Measurements from ENCODE around the gene SFRP2. TPM values are rescaled to one million over a fixed set of nuclear protein-coding genes. Genes with fewer than 3 reads are reported as not detected.

The SFRP2 gene
- total RNA-seq, 1 donor from 2014 or later: 87.7 TPM

DNA sequence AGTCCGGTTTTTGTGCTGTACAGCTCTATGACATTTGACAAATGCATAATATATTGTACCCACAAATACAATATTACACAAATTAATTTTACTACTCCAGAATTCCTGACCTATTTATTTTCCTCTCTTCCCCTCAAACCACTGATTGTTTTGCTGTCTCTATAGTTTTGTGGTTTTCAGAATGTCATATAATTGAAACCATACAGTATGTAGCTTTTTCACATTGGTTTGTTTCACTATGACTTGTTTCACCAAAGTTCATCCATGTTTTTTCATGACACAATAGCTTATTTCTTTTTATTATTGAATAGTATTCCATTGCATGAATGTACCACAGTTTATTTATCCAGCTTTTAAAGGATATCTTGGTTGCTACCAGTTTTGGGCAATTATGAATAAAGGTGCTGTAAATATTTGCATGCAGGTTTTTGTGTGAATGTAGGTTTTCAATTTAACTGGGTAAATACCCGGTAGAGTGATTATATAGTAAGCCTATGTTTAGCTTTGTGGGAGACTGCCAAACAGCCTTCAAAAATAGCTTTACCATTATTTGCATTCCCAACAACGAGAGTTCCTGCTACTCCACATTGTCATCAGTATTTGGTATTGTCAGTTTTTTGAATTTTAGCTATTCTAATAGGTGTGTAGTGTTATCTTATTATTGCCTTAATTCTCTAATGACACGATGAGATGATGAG, 55.0 kb downstream of the SFRP2 start:
- DNase-seq (ENCODE audit: extremely low spot score, unreplicated experiment): no peak
- Mint-ChIP-seq H3K27me3 (ENCODE audit: unreplicated experiment) (no peaks in the 10 kb centered on the region), H3K27ac (ENCODE audit: unreplicated experiment) (no peak overlapping the region), H3K36me3 (ENCODE audit: unreplicated experiment) (no peaks in the 10 kb centered on the region), H3K9me3 (ENCODE audit: unreplicated experiment) (peaks cover 5% of the 10 kb centered on the region), H3K4me1 (ENCODE audit: unreplicated experiment) (peaks cover 22% of the 10 kb centered on the region), H3K4me3 (ENCODE audit: unreplicated experiment) (no peak overlapping the region)
- TF ChIP-seq, protein P1, sequence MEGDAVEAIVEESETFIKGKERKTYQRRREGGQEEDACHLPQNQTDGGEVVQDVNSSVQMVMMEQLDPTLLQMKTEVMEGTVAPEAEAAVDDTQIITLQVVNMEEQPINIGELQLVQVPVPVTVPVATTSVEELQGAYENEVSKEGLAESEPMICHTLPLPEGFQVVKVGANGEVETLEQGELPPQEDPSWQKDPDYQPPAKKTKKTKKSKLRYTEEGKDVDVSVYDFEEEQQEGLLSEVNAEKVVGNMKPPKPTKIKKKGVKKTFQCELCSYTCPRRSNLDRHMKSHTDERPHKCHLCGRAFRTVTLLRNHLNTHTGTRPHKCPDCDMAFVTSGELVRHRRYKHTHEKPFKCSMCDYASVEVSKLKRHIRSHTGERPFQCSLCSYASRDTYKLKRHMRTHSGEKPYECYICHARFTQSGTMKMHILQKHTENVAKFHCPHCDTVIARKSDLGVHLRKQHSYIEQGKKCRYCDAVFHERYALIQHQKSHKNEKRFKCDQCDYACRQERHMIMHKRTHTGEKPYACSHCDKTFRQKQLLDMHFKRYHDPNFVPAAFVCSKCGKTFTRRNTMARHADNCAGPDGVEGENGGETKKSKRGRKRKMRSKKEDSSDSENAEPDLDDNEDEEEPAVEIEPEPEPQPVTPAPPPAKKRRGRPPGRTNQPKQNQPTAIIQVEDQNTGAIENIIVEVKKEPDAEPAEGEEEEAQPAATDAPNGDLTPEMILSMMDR (IDR thresholded peaks at IDR 0.05): no peak

DNA sequence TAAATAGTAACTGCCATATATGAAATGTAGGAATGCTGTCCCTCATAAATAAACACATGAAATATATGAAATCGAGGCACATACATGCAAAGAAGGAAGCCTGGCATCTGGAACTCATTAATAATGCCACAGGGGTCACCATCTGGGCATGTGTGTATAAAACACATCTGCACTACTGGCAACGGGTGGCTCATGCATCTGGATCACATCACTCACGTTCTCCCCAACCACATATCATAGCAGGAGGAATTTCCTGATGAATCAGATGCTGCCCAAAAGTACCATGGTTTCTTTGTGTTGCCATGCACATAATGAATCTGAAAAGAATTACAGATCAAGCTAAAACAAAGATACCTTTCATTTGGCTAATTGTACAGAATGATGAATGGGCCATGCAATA, 57.6 kb downstream of the SFRP2 start:
- H3K4me1 Mint-ChIP-seq (ENCODE audit: unreplicated experiment): peaks cover 22% of the 10 kb centered on the region
- peaks cover 4% of the 10 kb centered on the region for H3K27me3 Mint-ChIP-seq (ENCODE audit: unreplicated experiment)
- H3K36me3 Mint-ChIP-seq (ENCODE audit: unreplicated experiment): no peaks in the 10 kb centered on the region
- no peak for DNase-seq (ENCODE audit: extremely low spot score, unreplicated experiment)
- H3K9me3 Mint-ChIP-seq (ENCODE audit: unreplicated experiment): no peaks in the 10 kb centered on the region
- H3K4me3 Mint-ChIP-seq (ENCODE audit: unreplicated experiment): no peak overlapping the region
- TF ChIP-seq, protein P1 (IDR thresholded peaks at IDR 0.05): no peak
- peak overlapping the region; percentile 76 for H3K27ac Mint-ChIP-seq (ENCODE audit: unreplicated experiment)

Other genes starting within 250 kb of the SFRP2 start
- gene TLR2, start 104.8 kb downstream of the SFRP2 start, total RNA-seq: 0.46 and 0.60 TPM in 2 replicates
- 0.32 TPM in 1 of 2 replicates, not detected in the other for gene RNF175, start 29.1 kb downstream of the SFRP2 start, total RNA-seq

Measured in osteocyte (in vitro differentiated cells).